GM12801 (cell line): ENCODE data around the gene LDLRAD1.

ENCODE experiments used
- CTCF ChIP-seq: IDR thresholded peaks from one replicate; pipeline ENCODE4 v1.5.1; 2011; ENCODE audit warnings: control low read depth; ENCODE audit not compliant: insufficient read length; ENCODE audit errors: extremely low read depth

Gene LDLRAD1

GRCh38 chr1:54017979-54018378 lies at the start of gene LDLRAD1:
LDLRAD1 (minus strand) TSS chr1:54018186; CDS start chr1:54018112, 74 bp downstream.
- no peak for TF ChIP-seq CTCF

- no peak for TF ChIP-seq CTCF
Measured at GRCh38 chr1:54064299-54064698, 46.3 kb upstream of the LDLRAD1 start.

DNA sequence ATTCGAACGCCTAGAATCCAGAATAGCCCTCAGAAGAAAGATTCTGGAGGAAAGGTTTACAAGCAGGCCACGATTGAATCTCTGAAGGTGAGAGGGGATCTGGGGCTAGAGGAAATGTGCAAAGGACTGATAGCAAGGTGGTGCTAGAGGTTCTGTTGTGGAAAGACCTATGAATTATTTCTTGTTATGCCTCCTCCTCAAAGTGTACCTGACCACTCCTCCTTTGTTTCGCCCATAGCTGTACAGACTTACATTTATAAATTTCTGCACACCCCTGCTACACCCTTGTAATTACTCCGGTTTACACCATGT lies 36.4 kb upstream of the LDLRAD1 start:
- TF ChIP-seq CTCF = no peak

GRCh38 chr1:54053745-54054437 lies 35.9 kb upstream of the LDLRAD1 start:
- no peak for TF ChIP-seq CTCF

DNA sequence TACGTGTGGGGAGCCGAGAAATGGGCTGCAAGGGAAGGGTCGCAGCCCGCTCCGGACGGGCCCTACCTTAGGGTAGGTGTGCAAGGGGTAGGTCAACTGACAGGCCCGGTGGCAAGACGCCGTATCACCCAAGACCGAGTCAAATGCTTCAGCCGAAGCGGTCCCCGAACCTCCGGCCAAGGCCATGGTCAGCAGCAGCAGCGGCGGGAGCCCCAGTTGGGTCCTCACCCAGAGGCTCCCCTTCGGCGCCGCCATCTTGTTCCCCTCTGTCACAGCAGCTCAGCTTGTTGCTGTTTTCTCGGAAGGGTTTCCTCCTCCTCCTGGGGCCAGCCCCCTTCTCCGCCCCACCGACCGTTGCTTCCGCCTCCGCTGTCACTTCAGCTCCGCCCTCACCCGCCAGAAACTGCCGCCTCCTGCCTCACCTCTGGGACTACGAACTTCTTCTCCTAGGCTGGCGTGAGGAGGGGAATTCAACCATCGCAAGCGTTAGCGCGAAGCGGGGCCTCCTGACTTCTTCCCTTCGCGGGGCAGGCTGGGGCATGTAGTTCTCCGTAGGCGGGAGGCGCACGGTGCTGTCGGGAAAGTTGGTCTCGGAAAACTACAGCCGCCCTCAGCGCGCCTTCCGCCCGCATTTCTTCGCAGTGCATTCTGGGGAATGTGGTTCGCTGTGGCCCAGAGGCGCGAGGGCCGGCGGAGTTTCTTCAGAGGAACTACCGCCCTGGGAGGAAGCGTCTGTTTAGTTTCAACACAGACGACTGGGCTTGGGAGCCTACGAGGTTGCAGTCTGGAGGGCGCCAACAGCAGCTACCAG lies 35.2 kb upstream of the LDLRAD1 start, which contains the start of the genes TCEANC2 and TMEM59:
TSS of gene TCEANC2 (plus strand) at position 675 of the 811 bp plus-strand sequence. CDS start 815 bp downstream, outside the sequence.
TSS of gene TMEM59 (minus strand) at position 271 of the 811 bp plus-strand sequence. CDS start at position 255, 16 bp downstream.
- TF ChIP-seq CTCF = no peak

- TF ChIP-seq CTCF = no peak
Measured at GRCh38 chr1:54052431-54052933, 34.5 kb upstream of the LDLRAD1 start.

DNA sequence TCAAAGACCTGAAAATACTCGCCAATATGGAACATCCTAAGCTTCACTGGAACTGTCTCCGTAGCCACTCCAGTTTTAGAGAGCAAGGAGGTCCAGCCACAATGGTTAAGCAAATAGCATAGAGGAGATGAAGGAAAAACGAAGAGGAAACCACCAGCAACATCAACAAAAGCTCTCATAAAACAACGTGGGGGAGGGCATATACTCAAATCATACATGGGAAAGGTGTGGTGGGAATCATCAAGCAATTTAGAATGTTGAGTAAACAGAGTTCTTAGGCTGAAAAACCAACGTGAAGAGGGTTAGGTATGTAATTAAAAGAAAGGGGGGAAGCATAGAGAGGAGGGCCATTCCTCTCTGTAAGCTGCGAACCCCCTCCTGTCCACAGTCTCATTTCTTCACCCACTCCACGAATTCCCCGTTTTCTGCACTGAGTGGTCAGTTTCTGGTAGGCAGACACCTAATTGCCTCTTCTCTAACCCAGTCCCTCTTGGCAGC lies 34.0 kb upstream of the LDLRAD1 start:
- TF ChIP-seq CTCF = no peak
